ENCODE measurements around the gene UBAC1.

DNA sequence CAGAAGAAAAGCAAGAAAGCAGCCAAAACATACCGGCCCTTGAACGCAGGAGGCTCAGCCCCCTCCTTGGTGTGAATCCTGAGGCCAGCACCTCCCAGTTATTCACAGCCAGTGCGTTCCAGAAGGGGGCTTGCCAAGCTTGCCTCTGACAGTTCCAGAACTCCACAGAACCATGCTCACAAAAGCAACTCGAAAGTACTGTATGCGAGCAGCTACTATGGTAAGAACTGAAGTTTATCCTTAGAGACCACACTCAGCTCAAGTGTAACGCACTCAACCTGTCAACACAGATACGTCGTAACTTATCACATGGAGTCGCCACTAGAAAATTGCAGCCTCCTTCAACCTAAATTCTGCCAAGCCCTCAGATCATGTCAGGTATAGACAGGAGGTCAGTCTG, 1.4 kb downstream of the UBAC1 start:
- TF ChIP-seq GABPA (IDR thresholded peaks at IDR 0.05; ENCODE audit: low read depth): no peak
- TF ChIP-seq POLR2AphosphoS5 (IDR thresholded peaks at IDR 0.05; ENCODE audit: low read depth, low read length): no peak

All from SK-N-SH (cell line).